Chondrocyte (in vitro differentiated cells): ENCODE results near the gene HMG20B. TPM values are rescaled to one million over a fixed set of nuclear protein-coding genes. Genes with fewer than 3 reads are reported as not detected.

ENCODE experiments used
- DNase-seq: peaks from one replicate; pipeline ENCODE4 v3.0.0; 2021; ENCODE audit warnings: mixed read lengths, low spot score
- H3K27ac Mint-ChIP-seq: one replicate; pipeline ENCODE4 v1.8.0; 2021; ENCODE audit warnings: mild to moderate bottlenecking, moderate library complexity, mixed read lengths; ENCODE audit not compliant: unreplicated experiment
- H3K27me3 Mint-ChIP-seq: 2 replicates; pipeline ENCODE4 v1.8.0; 2021; ENCODE audit warnings: low read depth, mixed read lengths
- H3K36me3 Mint-ChIP-seq: 2 replicates; pipeline ENCODE4 v1.8.0; 2021; ENCODE audit warnings: low read depth, mixed read lengths
- H3K4me1 Mint-ChIP-seq: 2 replicates; pipeline ENCODE4 v1.8.0; 2021; ENCODE audit warnings: low read depth, mild to moderate bottlenecking, mixed read lengths
- H3K4me3 Mint-ChIP-seq: one replicate; pipeline ENCODE4 v1.8.0; 2021; ENCODE audit warnings: mild to moderate bottlenecking, moderate library complexity, mixed read lengths; ENCODE audit not compliant: unreplicated experiment
- H3K9me3 Mint-ChIP-seq: 2 replicates; pipeline ENCODE4 v1.8.0; 2021; ENCODE audit warnings: low read depth, mixed read lengths
- CTCF ChIP-seq: fragments of 200-600 bp; sonication (generic); IDR thresholded peaks from 2 replicates; pipeline ENCODE4 v1.5.0; 2021; ENCODE audit warnings: antibody characterized with exemption, mild to moderate bottlenecking, moderate library complexity
- total RNA-seq: library from RNA; stranded (reverse); gene quantifications from 3 replicates; pipeline ENCODE4 v1.2.1, GENCODE V29; 2021

Gene HMG20B
- total RNA-seq, 1 donor from 2014 or later = 60.9 TPM

- Mint-ChIP-seq H3K27me3 (peaks cover 5% of the 10 kb centered on the region), H3K4me1 (no peaks in the 10 kb centered on the region), H3K4me3 (no peak overlapping the region), H3K36me3 (no peaks in the 10 kb centered on the region), H3K9me3 (no peaks in the 10 kb centered on the region), H3K27ac (no peak overlapping the region)
- DNase-seq = no peak
- TF ChIP-seq CTCF = peak; percentile 22
Observed at GRCh38 chr19:3593156-3593555, 20.4 kb downstream of the HMG20B start.

- H3K27me3 Mint-ChIP-seq = peaks cover 3% of the 10 kb centered on the region
- no peaks in the 10 kb centered on the region for H3K36me3 Mint-ChIP-seq
- no peak for TF ChIP-seq CTCF
- H3K4me3 Mint-ChIP-seq = no peak overlapping the region
- no peak for DNase-seq
- no peaks in the 10 kb centered on the region for H3K9me3 Mint-ChIP-seq
- H3K27ac Mint-ChIP-seq = no peak overlapping the region
- H3K4me1 Mint-ChIP-seq = no peaks in the 10 kb centered on the region
Observed at GRCh38 chr19:3595521-3596061, 22.8 kb downstream of the HMG20B start.

- Mint-ChIP-seq H3K27ac (no peak overlapping the region), H3K36me3 (no peaks in the 10 kb centered on the region), H3K4me3 (no peak overlapping the region), H3K27me3 (no peaks in the 10 kb centered on the region), H3K4me1 (peaks cover 3% of the 10 kb centered on the region), H3K9me3 (no peaks in the 10 kb centered on the region)
- DNase-seq = peak; percentile 86
- peak; percentile 41 for TF ChIP-seq CTCF
Observed at GRCh38 chr19:3599776-3600187, 27.0 kb downstream of the HMG20B start.

- no peak overlapping the region for H3K4me3 Mint-ChIP-seq
- H3K4me1 Mint-ChIP-seq = peaks cover 3% of the 10 kb centered on the region
- TF ChIP-seq CTCF = no peak
- no peaks in the 10 kb centered on the region for H3K9me3 Mint-ChIP-seq
- no peak overlapping the region for H3K27ac Mint-ChIP-seq
- H3K36me3 Mint-ChIP-seq = no peaks in the 10 kb centered on the region
- no peaks in the 10 kb centered on the region for H3K27me3 Mint-ChIP-seq
- DNase-seq = no peak
Observed at GRCh38 chr19:3601021-3601420, 28.3 kb downstream of the HMG20B start.

DNA sequence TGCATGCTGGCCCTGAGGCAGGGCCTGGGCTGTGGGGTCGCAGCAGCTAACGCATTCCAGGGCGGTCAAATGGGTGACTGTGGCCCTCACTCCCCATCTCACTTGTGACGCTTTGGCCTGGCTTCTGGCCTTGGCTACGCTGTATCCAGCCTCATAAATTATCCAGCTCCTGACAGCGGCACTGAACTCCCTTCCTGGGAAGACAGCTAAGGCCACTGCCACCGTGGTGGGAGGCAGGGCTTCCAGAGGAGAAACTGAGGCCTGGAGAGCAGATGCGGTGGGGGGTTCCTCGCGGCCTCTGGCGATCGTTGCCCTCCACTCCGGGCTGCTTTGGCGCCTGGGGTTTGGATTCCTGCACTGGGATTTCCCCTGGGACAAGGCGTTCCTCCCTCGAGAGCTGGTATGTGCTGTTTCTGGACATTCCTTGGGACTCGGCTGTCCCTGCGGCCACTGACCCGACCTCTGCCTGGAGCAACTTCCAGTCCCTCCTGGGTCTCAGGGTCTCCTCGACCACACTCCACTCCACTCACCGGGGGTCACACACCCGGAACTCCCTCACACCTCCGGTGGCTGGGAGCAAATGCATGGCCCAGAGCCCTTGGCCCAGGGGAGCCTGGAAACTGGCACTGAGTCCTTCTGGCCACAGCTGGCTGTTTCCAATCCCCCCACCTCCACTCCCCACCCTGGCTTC, 30.5 kb downstream of the HMG20B start:
- Mint-ChIP-seq H3K27ac (no peak overlapping the region), H3K4me1 (peaks cover 16% of the 10 kb centered on the region), H3K4me3 (no peak overlapping the region), H3K36me3 (no peaks in the 10 kb centered on the region), H3K27me3 (no peaks in the 10 kb centered on the region), H3K9me3 (no peaks in the 10 kb centered on the region)
- TF ChIP-seq CTCF = no peak
- no peak for DNase-seq
